Naive thymus-derived CD4-positive, alpha-beta T cell (primary cell): Measurements from ENCODE around the gene NRXN3. TPM values are rescaled to one million over a fixed set of nuclear protein-coding genes. Genes with fewer than 3 reads are reported as not detected.

Source experiments
- ATAC-seq: fragments of 150-1000 bp; cut with Tn5 transposase; 2 replicates; pipeline ENCODE4 v1.10.0; 2021; ENCODE audit warnings: mild to moderate bottlenecking, moderate library complexity
- CTCF ChIA-PET: fragments of 350-600 bp; sonication (Branson Sonifier 250); formaldehyde crosslinking; loops from one replicate; lab custom pipeline; 2021; ENCODE audit warnings: antibody characterized with exemption; lab: Charles Lee
- POLR2A ChIA-PET: fragments of 350-600 bp; sonication (Branson Sonifier 250); formaldehyde crosslinking; loops from one replicate; lab custom pipeline; 2021; ENCODE audit warnings: antibody characterized with exemption, inconsistent platforms; lab: Charles Lee
- DNase-seq, 9 donors: peaks; one replicate each; pipeline versions ENCODE4 v3.0.0 to v3.0.0-alpha.2; 2020 to 2022; ENCODE audit warnings: mixed read lengths in 1 of 9
- H3K27ac ChIP-seq: one replicate; pipeline ENCODE4 v1.7.0; 2013; ENCODE audit warnings: mild to moderate bottlenecking, low read depth, low read length, moderate library complexity
- H3K27me3 ChIP-seq, 2 donors: one replicate each; pipeline ENCODE4 v1.7.0; 2013; ENCODE audit warnings: low read length in 2 of 2, mild to moderate bottlenecking in 2 of 2, moderate library complexity in 2 of 2; ENCODE audit not compliant: control insufficient read depth in 2 of 2, insufficient read depth in 2 of 2
- H3K36me3 ChIP-seq, 3 experiments: 1 replicate in 2 of 3; 2 replicates in 1 of 3; pipeline ENCODE4 v1.7.0; 2013; ENCODE audit warnings: low read length in 3 of 3, mild to moderate bottlenecking in 3 of 3, moderate library complexity in 1 of 3; ENCODE audit not compliant: insufficient read depth in 3 of 3, control insufficient read depth in 2 of 3
- H3K4me1 ChIP-seq, 2 donors: one replicate each; pipeline ENCODE4 v1.7.0; 2013; ENCODE audit warnings: low read length in 2 of 2, mild to moderate bottlenecking in 2 of 2, moderate library complexity in 1 of 2; ENCODE audit not compliant: control insufficient read depth in 2 of 2, insufficient read depth in 2 of 2
- H3K4me3 ChIP-seq: 2 replicates; pipeline ENCODE4 v1.7.0; 2013; ENCODE audit warnings: mild to moderate bottlenecking, low read length
- H3K9me3 ChIP-seq, 3 experiments: 1 replicate in 2 of 3; 2 replicates in 1 of 3; pipeline ENCODE4 v1.7.0; 2013; ENCODE audit warnings: low read length in 3 of 3; ENCODE audit not compliant: control insufficient read depth in 2 of 3
- H3K27ac Mint-ChIP-seq, 9 donors: one replicate each; pipeline ENCODE4 v1.8.0; 2020 to 2022; ENCODE audit warnings: mixed read lengths in 9 of 9, mild to moderate bottlenecking in 8 of 9, moderate library complexity in 5 of 9, inconsistent platforms in 2 of 9
- H3K27me3 Mint-ChIP-seq, 5 donors: one replicate each; pipeline ENCODE4 v1.8.0; 2021 to 2022; ENCODE audit warnings: mixed read lengths in 5 of 5, mild to moderate bottlenecking in 1 of 5
- H3K36me3 Mint-ChIP-seq, 5 donors: one replicate each; pipeline ENCODE4 v1.8.0; 2020 to 2022; ENCODE audit warnings: mixed read lengths in 5 of 5, mild to moderate bottlenecking in 3 of 5, inconsistent platforms in 1 of 5
- H3K4me1 Mint-ChIP-seq, 7 donors: one replicate each; pipeline ENCODE4 v1.8.0; 2020 to 2022; ENCODE audit warnings: mixed read lengths in 7 of 7, mild to moderate bottlenecking in 3 of 7, inconsistent platforms in 1 of 7
- H3K4me3 Mint-ChIP-seq, 10 donors: one replicate each; pipeline ENCODE4 v1.8.0; 2020 to 2022; ENCODE audit warnings: mild to moderate bottlenecking in 10 of 10, mixed read lengths in 10 of 10, moderate library complexity in 6 of 10, inconsistent platforms in 2 of 10
- H3K9me3 Mint-ChIP-seq, 11 donors: one replicate each; pipeline ENCODE4 v1.8.0; 2020 to 2022; ENCODE audit warnings: mixed read lengths in 11 of 11, mild to moderate bottlenecking in 4 of 11, inconsistent platforms in 1 of 11, moderate library complexity in 1 of 11
- intact Hi-C, 2 donors: fragments of 100-400 bp; cut with micrococcal nuclease; formaldehyde crosslinking; loops; one replicate each; pipeline ENCODE4 v1.15.1; 2023
- polyA plus RNA-seq, 2 donors: library from polyadenylated mRNA; unstranded; fragments of 300-500 nt; fragmentation: Illumina TruSeq; gene quantifications; one replicate each; pipeline ENCODE4 v1.2.3, GENCODE V29; 2021
- total RNA-seq, 6 experiments: library from RNA in 5 of 6; stranded (reverse) in 5 of 6; gene quantifications; 1 replicate in 5 of 6; 2 replicates in 1 of 6; pipeline ENCODE4 v1.2.3 and lab custom pipeline; 2021 to 2026

NRXN3 gene
- total and polyA plus RNA-seq, 7 experiments from 2014 or later = not detected

- no peak for ATAC-seq
- Histone ChIP-seq H3K36me3 (no peaks in the 10 kb centered on the region), H3K27me3 (no peaks in the 10 kb centered on the region), H3K4me3 (no peak overlapping the region), H3K27ac (no peak overlapping the region), H3K9me3 (no peaks in the 10 kb centered on the region), H3K4me1 (no peaks in the 10 kb centered on the region)
- Mint-ChIP-seq H3K27ac (no peak overlapping the region), H3K9me3 (peaks cover 0 to 9% (median 4%) of the 10 kb centered on the region in 11 donors), H3K36me3 (no peaks in the 10 kb centered on the region), H3K27me3 (peaks cover 0 to 10% (median 0%) of the 10 kb centered on the region in 5 donors), H3K4me3 (no peak overlapping the region), H3K4me1 (peaks cover 0 to 3% (median 0%) of the 10 kb centered on the region in 7 donors)
- no peak for DNase-seq
- intact Hi-C loops = no loop called here
- CTCF ChIA-PET = no interaction called here
- POLR2A ChIA-PET = no interaction called here
These were observed 1164.1 kb downstream of the NRXN3 start for GRCh38 chr14:79334272-79334671.

- H3K36me3 Mint-ChIP-seq = no peaks in the 10 kb centered on the region
- H3K9me3 ChIP-seq = no peaks in the 10 kb centered on the region
- H3K36me3 ChIP-seq = no peaks in the 10 kb centered on the region
- H3K27ac Mint-ChIP-seq = no peak overlapping the region
- DNase-seq (no peak), ATAC-seq (no peak)
- H3K9me3 Mint-ChIP-seq = peaks cover 0 to 9% (median 2%) of the 10 kb centered on the region in 11 donors
- ChIA-PET CTCF (no interaction called here), POLR2A (no interaction called here)
- no peaks in the 10 kb centered on the region for H3K27me3 ChIP-seq
- intact Hi-C loops = no loop called here
- H3K4me1 ChIP-seq = no peaks in the 10 kb centered on the region
- H3K4me1 Mint-ChIP-seq = peaks cover 0 to 3% (median 0%) of the 10 kb centered on the region in 7 donors
- H3K4me3 Mint-ChIP-seq = no peak overlapping the region
- no peak overlapping the region for H3K27ac ChIP-seq
- no peak overlapping the region for H3K4me3 ChIP-seq
- H3K27me3 Mint-ChIP-seq = peaks cover 0 to 7% (median 0%) of the 10 kb centered on the region in 5 donors
These were observed 1167.6 kb downstream of the NRXN3 start for GRCh38 chr14:79337761-79338160.

- CTCF ChIA-PET = no interaction called here
- no peaks in the 10 kb centered on the region for H3K4me1 ChIP-seq
- POLR2A ChIA-PET = no interaction called here
- intact Hi-C loops = no loop called here
- Mint-ChIP-seq H3K4me1 (peaks cover 0 to under 1% (median 0%) of the 10 kb centered on the region in 7 donors), H3K9me3 (peaks cover 0 to 6% (median 1%) of the 10 kb centered on the region in 11 donors), H3K27me3 (peaks cover 0 to 3% (median 0%) of the 10 kb centered on the region in 5 donors), H3K36me3 (no peaks in the 10 kb centered on the region), H3K27ac (no peak overlapping the region), H3K4me3 (no peak overlapping the region)
- H3K27me3 ChIP-seq = no peaks in the 10 kb centered on the region
- H3K9me3 ChIP-seq = no peaks in the 10 kb centered on the region
- H3K4me3 ChIP-seq = no peak overlapping the region
- no peaks in the 10 kb centered on the region for H3K36me3 ChIP-seq
- ATAC-seq (no peak), DNase-seq (no peak)
- H3K27ac ChIP-seq = no peak overlapping the region
These were observed 1172.8 kb downstream of the NRXN3 start for GRCh38 chr14:79342942-79343341.

- H3K27me3 ChIP-seq = no peaks in the 10 kb centered on the region
- Mint-ChIP-seq H3K4me3 (no peak overlapping the region), H3K36me3 (no peaks in the 10 kb centered on the region), H3K27me3 (no peaks in the 10 kb centered on the region), H3K4me1 (no peaks in the 10 kb centered on the region), H3K27ac (no peak overlapping the region), H3K9me3 (peaks cover 0 to 4% (median 0%) of the 10 kb centered on the region in 11 donors)
- H3K9me3 ChIP-seq = no peaks in the 10 kb centered on the region
- ChIA-PET POLR2A (interaction anchor here (0.5 kb wide), 1 partner anchor 20 kb away, joined by 3 read pairs; no protein-coding TSS in a partner anchor), CTCF (no interaction called here)
- H3K4me1 ChIP-seq = no peaks in the 10 kb centered on the region
- DNase-seq (no peak), ATAC-seq (no peak)
- H3K36me3 ChIP-seq = no peaks in the 10 kb centered on the region
- no peak overlapping the region for H3K27ac ChIP-seq
- H3K4me3 ChIP-seq = no peak overlapping the region
- intact Hi-C loops = no loop called here
These were observed 1180.8 kb downstream of the NRXN3 start for GRCh38 chr14:79351011-79351410.

- intact Hi-C loops = no loop called here
- ChIA-PET CTCF (no interaction called here), POLR2A (no interaction called here)
- Mint-ChIP-seq H3K36me3 (no peaks in the 10 kb centered on the region), H3K4me1 (no peaks in the 10 kb centered on the region), H3K9me3 (peaks cover 0 to 8% (median 0%) of the 10 kb centered on the region in 11 donors), H3K27me3 (no peaks in the 10 kb centered on the region), H3K4me3 (no peak overlapping the region), H3K27ac (no peak overlapping the region)
- Histone ChIP-seq H3K27me3 (no peaks in the 10 kb centered on the region), H3K27ac (no peak overlapping the region), H3K4me3 (no peak overlapping the region), H3K9me3 (no peaks in the 10 kb centered on the region), H3K4me1 (no peaks in the 10 kb centered on the region), H3K36me3 (no peaks in the 10 kb centered on the region)
- ATAC-seq = no peak
- no peak for DNase-seq
These were observed 1182.0 kb downstream of the NRXN3 start for GRCh38 chr14:79352076-79352630.

- Mint-ChIP-seq H3K27me3 (no peaks in the 10 kb centered on the region), H3K27ac (no peak overlapping the region), H3K4me3 (no peak overlapping the region), H3K4me1 (no peaks in the 10 kb centered on the region), H3K36me3 (no peaks in the 10 kb centered on the region), H3K9me3 (peaks cover 0 to 8% (median 0%) of the 10 kb centered on the region in 11 donors)
- Histone ChIP-seq H3K36me3 (no peaks in the 10 kb centered on the region), H3K4me3 (no peak overlapping the region), H3K27me3 (no peaks in the 10 kb centered on the region), H3K9me3 (no peaks in the 10 kb centered on the region), H3K4me1 (no peaks in the 10 kb centered on the region), H3K27ac (no peak overlapping the region)
- intact Hi-C loops = no loop called here
- DNase-seq (no peak), ATAC-seq (no peak)
- CTCF ChIA-PET = no interaction called here
- POLR2A ChIA-PET = no interaction called here
These were observed 1184.2 kb downstream of the NRXN3 start for GRCh38 chr14:79354336-79354735.

GRCh38 chr14:79356040-79356439, 1185.9 kb downstream of the NRXN3 start:
- no peaks in the 10 kb centered on the region for H3K9me3 ChIP-seq
- H3K4me1 ChIP-seq = no peaks in the 10 kb centered on the region
- Mint-ChIP-seq H3K9me3 (peaks cover 0 to 8% (median 0%) of the 10 kb centered on the region in 11 donors), H3K27ac (no peak overlapping the region), H3K27me3 (no peaks in the 10 kb centered on the region), H3K4me1 (no peaks in the 10 kb centered on the region), H3K4me3 (no peak overlapping the region), H3K36me3 (no peaks in the 10 kb centered on the region)
- POLR2A ChIA-PET = no interaction called here
- H3K36me3 ChIP-seq = no peaks in the 10 kb centered on the region
- intact Hi-C loops = no loop called here
- H3K27ac ChIP-seq = no peak overlapping the region
- no peak overlapping the region for H3K4me3 ChIP-seq
- DNase-seq (no peak), ATAC-seq (no peak)
- CTCF ChIA-PET = no interaction called here
- no peaks in the 10 kb centered on the region for H3K27me3 ChIP-seq
